C4-2B (cell line): ENCODE measurements around the gene SLC25A19.

Source experiments
- CTCF ChIP-seq: fragments of 450-650 bp; conservative IDR thresholded peaks from 2 replicates; pipeline ENCODE4 v1.5.1; 2017; ENCODE audit warnings: mild to moderate bottlenecking
- ZFX ChIP-seq: fragments of 450-650 bp; IDR thresholded peaks from 2 replicates; pipeline ENCODE4 v1.6.1; 2017

GRCh38 chr17:75244133-75244866, 44.9 kb downstream of the SLC25A19 start:
- TF ChIP-seq CTCF (no peak), ZFX (no peak)
